WERI-Rb-1 (cell line): Measurements from ENCODE around the gene TP53TG5.

Experiments
- DNase-seq: peaks from one replicate; pipeline ENCODE4 v3.0.0-alpha.2; 2020
- H3K27ac ChIP-seq: fragments of 250-450 bp; sonication (Bioruptor Pico); 2 replicates; pipeline ENCODE4 v1.5.1; 2020; ENCODE audit warnings: mild to moderate bottlenecking, moderate library complexity
- H3K27me3 ChIP-seq: fragments of 250-450 bp; sonication (Bioruptor Pico); 2 replicates; pipeline ENCODE4 v1.5.1; 2021; ENCODE audit warnings: mild to moderate bottlenecking, low read depth, moderate library complexity; ENCODE audit not compliant: insufficient read depth, severe bottlenecking
- H3K36me3 ChIP-seq: fragments of 250-450 bp; sonication (Bioruptor Pico); 2 replicates; pipeline ENCODE4 v1.5.1; 2020; ENCODE audit warnings: mild to moderate bottlenecking, moderate library complexity
- H3K4me3 ChIP-seq: 2 replicates; pipeline ENCODE4 v1.5.1; 2011; ENCODE audit warnings: low read depth, mild to moderate bottlenecking, control low read depth, low read length
- H3K9me3 ChIP-seq: fragments of 250-450 bp; sonication (Bioruptor Pico); 2 replicates; pipeline ENCODE4 v1.5.1; 2021; ENCODE audit warnings: mild to moderate bottlenecking, moderate library complexity; ENCODE audit not compliant: severe bottlenecking
- CTCF ChIP-seq: IDR thresholded peaks from 2 replicates; pipeline ENCODE4 v1.5.1; 2011; ENCODE audit warnings: low read depth, mild to moderate bottlenecking, control low read depth, inconsistent platforms, low read length

The TP53TG5 gene

GRCh38 chr20:45325371-45325770 is 52.8 kb downstream of the TP53TG5 start:
- no peak for TF ChIP-seq CTCF
- Histone ChIP-seq H3K36me3 (peaks cover 32% of the 10 kb centered on the region), H3K27ac (peak overlapping the region; percentile 87), H3K4me3 (no peak overlapping the region), H3K27me3 (no peaks in the 10 kb centered on the region), H3K9me3 (no peaks in the 10 kb centered on the region)
- peak; percentile 87 for DNase-seq

GRCh38 chr20:45323731-45324130 is 54.4 kb downstream of the TP53TG5 start:
- no peaks in the 10 kb centered on the region for H3K9me3 ChIP-seq
- DNase-seq: no peak
- H3K27me3 ChIP-seq: no peaks in the 10 kb centered on the region
- H3K36me3 ChIP-seq: peaks cover 19% of the 10 kb centered on the region
- no peak for TF ChIP-seq CTCF
- no peak overlapping the region for H3K4me3 ChIP-seq
- no peak overlapping the region; the same call in 1 of the 2 replicates for H3K27ac ChIP-seq

- DNase-seq: peak; percentile 71
- TF ChIP-seq CTCF: peak; percentile 70
- H3K36me3 ChIP-seq: peaks cover 17% of the 10 kb centered on the region
- H3K4me3 ChIP-seq: no peak overlapping the region
- H3K9me3 ChIP-seq: no peaks in the 10 kb centered on the region
- no peaks in the 10 kb centered on the region for H3K27me3 ChIP-seq
- H3K27ac ChIP-seq: no peak overlapping the region
Observed at GRCh38 chr20:45322952-45323383, 55.2 kb downstream of the TP53TG5 start.
